Panc1 (cell line): ENCODE results near the gene SLC25A30. TPM values are rescaled to one million over a fixed set of nuclear protein-coding genes. Genes with fewer than 3 reads are reported as not detected.

Experiments used
- ATAC-seq: fragments of 200-7000 bp; cut with Tn5 transposase; 2 replicates; pipeline ENCODE4 v1.9.1; 2020; ENCODE audit warnings: mild to moderate bottlenecking, moderate library complexity
- BruUV-seq: library from RNA; stranded (reverse); fragments of 400-500 nt; replicated peaks from 2 replicates; lab custom pipeline; 2021; lab: Mats Ljungman, UMichigan
- CTCF ChIA-PET: fragments of 300-600 bp; sonication (Branson Sonifier 250); formaldehyde crosslinking; loops from one replicate; lab custom pipeline; 2022; ENCODE audit warnings: antibody characterized with exemption; lab: Charles Lee
- POLR2A ChIA-PET: fragments of 300-600 bp; sonication (Branson Sonifier 250); formaldehyde crosslinking; loops from one replicate; lab custom pipeline; 2022; ENCODE audit warnings: antibody characterized with exemption; lab: Charles Lee
- DNase-seq: peaks from one replicate; pipeline ENCODE4 v3.0.0-alpha.2; 2010; ENCODE audit warnings: low read depth, low spot score
- H3K27ac ChIP-seq: 2 replicates; pipeline ENCODE4 v1.5.1; 2011; ENCODE audit warnings: mild to moderate bottlenecking, low read length, inconsistent platforms
- H3K27me3 ChIP-seq: fragments of 200-500 bp; sonication (Bioruptor generic); 2 replicates; pipeline ENCODE4 v1.6.0; 2014; ENCODE audit warnings: low read length, inconsistent platforms; ENCODE audit not compliant: control insufficient read depth, insufficient read depth
- H3K36me3 ChIP-seq: fragments of 200-500 bp; sonication (Bioruptor generic); 2 replicates; pipeline ENCODE4 v1.5.1; 2014; ENCODE audit warnings: inconsistent platforms, mild to moderate bottlenecking, low read length, moderate library complexity; ENCODE audit not compliant: control insufficient read depth, insufficient read depth
- H3K4me1 ChIP-seq: 2 replicates; pipeline ENCODE4 v1.5.1; 2011; ENCODE audit warnings: inconsistent platforms, mild to moderate bottlenecking, low read length, moderate library complexity; ENCODE audit not compliant: control insufficient read depth, insufficient read depth
- H3K4me3 ChIP-seq, 2 experiments: 2 replicates each; pipeline ENCODE4 v1.5.1; 2011 to 2012; ENCODE audit warnings: low read depth in 2 of 2, low read length in 2 of 2, mild to moderate bottlenecking in 2 of 2, inconsistent platforms in 1 of 2, moderate library complexity in 1 of 2
- H3K9me3 ChIP-seq: fragments of 200-500 bp; sonication (Bioruptor generic); 2 replicates; pipeline ENCODE4 v1.5.1; 2014; ENCODE audit warnings: low read depth, mild to moderate bottlenecking, inconsistent platforms, low read length, moderate library complexity; ENCODE audit not compliant: control insufficient read depth, insufficient read depth
- POLR2AphosphoS5 ChIP-seq: IDR thresholded peaks from 2 replicates; pipeline ENCODE4 v1.6.1; 2012; ENCODE audit warnings: mild to moderate bottlenecking, low read depth, low read length, moderate library complexity
- SIN3A ChIP-seq: IDR thresholded peaks from 2 replicates; pipeline ENCODE4 v1.6.1; 2012; ENCODE audit warnings: low read depth, mild to moderate bottlenecking, low read length, moderate library complexity, borderline replicate concordance; ENCODE audit not compliant: insufficient read depth
- TCF7L2 ChIP-seq: IDR thresholded peaks from 2 replicates; pipeline ENCODE4 v1.6.1; 2011; ENCODE audit warnings: mild to moderate bottlenecking, low read depth, low read length, inconsistent platforms
- in situ Hi-C: cut with HindIII; loops from 2 replicates; pipeline ENCODE4 v1.10.0; 2016; ENCODE audit warnings: low sequenced_read_pairs, low pct_unique_long_range_greater_than_20kb
- intact Hi-C: fragments of 100-400 bp; cut with micrococcal nuclease; formaldehyde crosslinking; loops from one replicate; pipeline ENCODE4 v1.10.0; 2022; ENCODE audit not compliant: unreplicated experiment
- total RNA-seq: library from RNA; stranded (reverse); gene quantifications from one replicate; pipeline ENCODE4 v1.2.1, GENCODE V29; 2021; ENCODE audit not compliant: unreplicated experiment
- TF ChIP-seq, protein P1 (sequence below), 2 experiments: IDR thresholded peaks; 2 replicates each; pipeline ENCODE4 v1.6.1; 2011 to 2012; ENCODE audit warnings: low read depth in 2 of 2, control low read depth in 1 of 2, low read length in 1 of 2, mild to moderate bottlenecking in 1 of 2, moderate library complexity in 1 of 2; ENCODE audit not compliant: insufficient read depth in 1 of 2
- TF ChIP-seq, protein P2 (sequence below): fragments of 450-650 bp; IDR thresholded peaks from 2 replicates; pipeline ENCODE4 v1.5.1; 2017; ENCODE audit warnings: mild to moderate bottlenecking

The SLC25A30 gene
- total RNA-seq, 1 experiment from 2014 or later = 26.8 TPM

DNA sequence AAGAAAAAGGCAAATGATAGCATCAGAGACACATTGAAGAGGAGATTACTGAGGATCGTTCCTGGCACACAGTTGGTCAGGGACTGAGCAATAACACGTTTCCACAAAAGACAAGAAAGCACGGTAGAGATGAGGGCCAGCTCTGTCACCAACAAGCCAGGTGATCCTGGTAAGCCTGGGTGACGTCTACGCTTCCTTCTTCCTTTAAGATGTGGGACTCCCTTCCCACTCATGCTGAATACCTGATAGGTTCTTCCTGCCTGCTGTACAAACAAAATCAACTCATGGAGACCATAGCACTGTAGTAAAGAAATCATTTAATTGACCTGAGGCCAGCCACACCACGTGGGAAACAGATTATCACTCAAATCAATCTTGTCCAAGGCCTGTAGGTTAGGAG lies 26.9 kb upstream of the SLC25A30 start:
- in situ Hi-C loops (no loop called here), intact Hi-C loops (no loop called here)
- POLR2A ChIA-PET = no interaction called here

DNA sequence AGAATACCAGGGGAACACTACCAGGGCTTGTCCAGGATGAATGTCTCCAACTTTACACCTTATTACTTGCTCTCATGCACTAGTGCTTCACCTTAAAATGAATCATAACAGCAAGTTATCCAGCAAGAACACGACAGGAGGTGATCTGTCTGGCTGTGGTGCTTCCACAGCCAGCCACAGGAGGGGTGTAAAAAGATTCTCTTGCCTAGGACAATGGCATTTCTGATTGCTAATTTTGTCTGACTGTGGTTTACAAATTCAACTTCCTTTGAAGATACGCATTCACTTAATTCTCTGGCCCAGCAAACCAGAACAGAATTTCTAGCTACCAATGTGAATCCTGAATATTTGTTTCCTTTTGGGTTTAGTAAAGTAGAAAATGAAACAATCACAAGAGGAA lies 23.5 kb upstream of the SLC25A30 start:
- ChIA-PET CTCF (no interaction called here), POLR2A (no interaction called here)
- no TSS peak for BruUV-seq
- H3K27ac ChIP-seq = no peak overlapping the region
- TF ChIP-seq, protein P1, sequence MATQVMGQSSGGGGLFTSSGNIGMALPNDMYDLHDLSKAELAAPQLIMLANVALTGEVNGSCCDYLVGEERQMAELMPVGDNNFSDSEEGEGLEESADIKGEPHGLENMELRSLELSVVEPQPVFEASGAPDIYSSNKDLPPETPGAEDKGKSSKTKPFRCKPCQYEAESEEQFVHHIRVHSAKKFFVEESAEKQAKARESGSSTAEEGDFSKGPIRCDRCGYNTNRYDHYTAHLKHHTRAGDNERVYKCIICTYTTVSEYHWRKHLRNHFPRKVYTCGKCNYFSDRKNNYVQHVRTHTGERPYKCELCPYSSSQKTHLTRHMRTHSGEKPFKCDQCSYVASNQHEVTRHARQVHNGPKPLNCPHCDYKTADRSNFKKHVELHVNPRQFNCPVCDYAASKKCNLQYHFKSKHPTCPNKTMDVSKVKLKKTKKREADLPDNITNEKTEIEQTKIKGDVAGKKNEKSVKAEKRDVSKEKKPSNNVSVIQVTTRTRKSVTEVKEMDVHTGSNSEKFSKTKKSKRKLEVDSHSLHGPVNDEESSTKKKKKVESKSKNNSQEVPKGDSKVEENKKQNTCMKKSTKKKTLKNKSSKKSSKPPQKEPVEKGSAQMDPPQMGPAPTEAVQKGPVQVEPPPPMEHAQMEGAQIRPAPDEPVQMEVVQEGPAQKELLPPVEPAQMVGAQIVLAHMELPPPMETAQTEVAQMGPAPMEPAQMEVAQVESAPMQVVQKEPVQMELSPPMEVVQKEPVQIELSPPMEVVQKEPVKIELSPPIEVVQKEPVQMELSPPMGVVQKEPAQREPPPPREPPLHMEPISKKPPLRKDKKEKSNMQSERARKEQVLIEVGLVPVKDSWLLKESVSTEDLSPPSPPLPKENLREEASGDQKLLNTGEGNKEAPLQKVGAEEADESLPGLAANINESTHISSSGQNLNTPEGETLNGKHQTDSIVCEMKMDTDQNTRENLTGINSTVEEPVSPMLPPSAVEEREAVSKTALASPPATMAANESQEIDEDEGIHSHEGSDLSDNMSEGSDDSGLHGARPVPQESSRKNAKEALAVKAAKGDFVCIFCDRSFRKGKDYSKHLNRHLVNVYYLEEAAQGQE (IDR thresholded peaks at IDR 0.05; ENCODE audit: insufficient read depth in 1 of 2, low read depth in 2 of 2, low read length in 1 of 2) = no peak
- TF ChIP-seq POLR2AphosphoS5 (no peak), SIN3A (no peak), TCF7L2 (no peak)
- TF ChIP-seq, protein P2, sequence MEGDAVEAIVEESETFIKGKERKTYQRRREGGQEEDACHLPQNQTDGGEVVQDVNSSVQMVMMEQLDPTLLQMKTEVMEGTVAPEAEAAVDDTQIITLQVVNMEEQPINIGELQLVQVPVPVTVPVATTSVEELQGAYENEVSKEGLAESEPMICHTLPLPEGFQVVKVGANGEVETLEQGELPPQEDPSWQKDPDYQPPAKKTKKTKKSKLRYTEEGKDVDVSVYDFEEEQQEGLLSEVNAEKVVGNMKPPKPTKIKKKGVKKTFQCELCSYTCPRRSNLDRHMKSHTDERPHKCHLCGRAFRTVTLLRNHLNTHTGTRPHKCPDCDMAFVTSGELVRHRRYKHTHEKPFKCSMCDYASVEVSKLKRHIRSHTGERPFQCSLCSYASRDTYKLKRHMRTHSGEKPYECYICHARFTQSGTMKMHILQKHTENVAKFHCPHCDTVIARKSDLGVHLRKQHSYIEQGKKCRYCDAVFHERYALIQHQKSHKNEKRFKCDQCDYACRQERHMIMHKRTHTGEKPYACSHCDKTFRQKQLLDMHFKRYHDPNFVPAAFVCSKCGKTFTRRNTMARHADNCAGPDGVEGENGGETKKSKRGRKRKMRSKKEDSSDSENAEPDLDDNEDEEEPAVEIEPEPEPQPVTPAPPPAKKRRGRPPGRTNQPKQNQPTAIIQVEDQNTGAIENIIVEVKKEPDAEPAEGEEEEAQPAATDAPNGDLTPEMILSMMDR = no peak
- no peaks in the 10 kb centered on the region for H3K36me3 ChIP-seq
- DNase-seq (no peak), ATAC-seq (no peak)
- no peaks in the 10 kb centered on the region for H3K4me1 ChIP-seq
- H3K4me3 ChIP-seq = no peak overlapping the region
- intact Hi-C loops (no loop called here), in situ Hi-C loops (no loop called here)
- no peaks in the 10 kb centered on the region for H3K27me3 ChIP-seq
- H3K9me3 ChIP-seq = no peaks in the 10 kb centered on the region

More for the DNA sequence above, 26.9 kb upstream of the SLC25A30 start:
- H3K9me3 ChIP-seq = no peaks in the 10 kb centered on the region
- H3K27ac ChIP-seq = no peak overlapping the region
- H3K36me3 ChIP-seq = no peaks in the 10 kb centered on the region
- CTCF ChIA-PET = no interaction called here
- no peak for TF ChIP-seq TCF7L2
- TF ChIP-seq SIN3A = no peak
- TF ChIP-seq, protein P1 (IDR thresholded peaks at IDR 0.05; ENCODE audit: insufficient read depth in 1 of 2, low read depth in 2 of 2, low read length in 1 of 2) = no peak
- no peak for TF ChIP-seq POLR2AphosphoS5
- TF ChIP-seq, protein P2 = no peak
- no peak overlapping the region for H3K4me3 ChIP-seq
- no TSS peak for BruUV-seq
- ATAC-seq (no peak), DNase-seq (no peak)
- H3K27me3 ChIP-seq = no peaks in the 10 kb centered on the region
- H3K4me1 ChIP-seq = no peaks in the 10 kb centered on the region
